Immature natural killer cell (primary cell): ENCODE results near the gene MAML3. TPM values are rescaled to one million over a fixed set of nuclear protein-coding genes. Genes with fewer than 3 reads are reported as not detected.

Source experiments
- DNase-seq, 3 donors: peaks; one replicate each; pipeline ENCODE4 v3.0.0; 2022; ENCODE audit warnings: mixed read lengths in 1 of 3
- H3K27ac Mint-ChIP-seq, 6 donors: one replicate each; pipeline ENCODE4 v1.8.0; 2020; ENCODE audit warnings: mixed read lengths in 6 of 6, mild to moderate bottlenecking in 5 of 6, inconsistent platforms in 4 of 6, moderate library complexity in 3 of 6
- H3K27me3 Mint-ChIP-seq, 3 donors: one replicate each; pipeline ENCODE4 v1.8.0; 2020 to 2021; ENCODE audit warnings: low read depth in 3 of 3, mild to moderate bottlenecking in 3 of 3, mixed read lengths in 3 of 3, moderate library complexity in 3 of 3, inconsistent platforms in 1 of 3
- H3K36me3 Mint-ChIP-seq, 3 donors: one replicate each; pipeline ENCODE4 v1.8.0; 2020; ENCODE audit warnings: mixed read lengths in 3 of 3, inconsistent platforms in 2 of 3, mild to moderate bottlenecking in 2 of 3
- H3K4me1 Mint-ChIP-seq, 2 donors: one replicate each; pipeline ENCODE4 v1.8.0; 2020; ENCODE audit warnings: inconsistent platforms in 2 of 2, mild to moderate bottlenecking in 2 of 2, mixed read lengths in 2 of 2, moderate library complexity in 1 of 2
- H3K4me3 Mint-ChIP-seq, 5 donors: one replicate each; pipeline ENCODE4 v1.8.0; 2020; ENCODE audit warnings: mild to moderate bottlenecking in 5 of 5, mixed read lengths in 5 of 5, inconsistent platforms in 3 of 5, moderate library complexity in 3 of 5
- H3K9me3 Mint-ChIP-seq, 6 donors: one replicate each; pipeline ENCODE4 v1.8.0; 2020; ENCODE audit warnings: mild to moderate bottlenecking in 6 of 6, mixed read lengths in 6 of 6, inconsistent platforms in 4 of 6, moderate library complexity in 3 of 6
- polyA plus RNA-seq, 3 donors: library from polyadenylated mRNA; unstranded; fragments of 300-500 nt; fragmentation: Illumina TruSeq; gene quantifications; one replicate each; pipeline ENCODE4 v1.2.3, GENCODE V29; 2021

The MAML3 gene
- polyA plus RNA-seq, 3 donors from 2014 or later = 0.41 to 1.2 TPM; not detected in 1

GRCh38 chr4:139833151-139833910, 320.7 kb downstream of the MAML3 start:
- H3K27me3 Mint-ChIP-seq = peaks cover 3 to 4% (median 3%) of the 10 kb centered on the region in 3 donors
- H3K4me3 Mint-ChIP-seq = no peak overlapping the region
- no peaks in the 10 kb centered on the region for H3K9me3 Mint-ChIP-seq
- peaks cover 3 to 6% of the 10 kb centered on the region in 2 donors for H3K4me1 Mint-ChIP-seq
- peaks cover 0 to 7% (median 0%) of the 10 kb centered on the region in 3 donors for H3K36me3 Mint-ChIP-seq
- no peak for DNase-seq
- H3K27ac Mint-ChIP-seq = no peak overlapping the region

DNA sequence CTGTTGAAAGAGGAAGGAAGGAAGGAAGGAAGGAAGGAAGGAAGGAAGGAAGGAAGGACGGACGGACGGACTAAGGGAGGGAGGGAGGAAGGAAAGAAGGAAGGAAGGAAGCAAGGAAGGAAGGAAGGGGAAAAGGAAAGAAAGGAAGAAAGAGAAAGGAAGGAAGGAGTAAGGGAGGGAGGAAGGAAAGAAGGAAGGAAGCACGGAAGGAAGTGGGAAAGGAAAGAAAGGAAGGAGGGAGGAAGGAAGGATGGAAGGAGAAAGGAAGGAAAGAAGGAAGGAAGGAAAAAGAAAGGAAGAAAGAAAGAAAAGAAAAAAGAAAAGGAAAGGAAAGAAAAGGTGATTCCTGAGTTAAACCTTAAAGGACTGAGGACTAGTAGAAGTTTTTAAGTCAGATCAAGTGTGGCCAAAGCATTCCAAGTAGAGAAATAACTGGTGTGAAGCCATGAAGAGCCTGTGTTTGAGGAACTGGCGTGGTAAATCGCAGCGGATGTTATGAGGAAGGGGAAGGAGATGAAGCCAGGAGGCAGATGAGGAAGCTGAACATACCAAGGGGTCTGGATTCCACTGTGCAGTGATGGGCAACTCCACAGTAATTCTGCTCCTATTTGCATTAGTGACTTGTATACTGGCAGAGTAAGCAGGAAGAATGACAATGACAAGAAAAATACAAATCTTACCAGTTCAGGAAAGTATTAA, 324.9 kb downstream of the MAML3 start:
- Mint-ChIP-seq H3K36me3 (peaks cover 0 to 4% (median 0%) of the 10 kb centered on the region in 3 donors), H3K27ac (no peak overlapping the region), H3K9me3 (no peaks in the 10 kb centered on the region), H3K4me3 (no peak overlapping the region), H3K4me1 (no peaks in the 10 kb centered on the region), H3K27me3 (peaks cover 2 to 3% (median 3%) of the 10 kb centered on the region in 3 donors)
- DNase-seq = no peak

DNA sequence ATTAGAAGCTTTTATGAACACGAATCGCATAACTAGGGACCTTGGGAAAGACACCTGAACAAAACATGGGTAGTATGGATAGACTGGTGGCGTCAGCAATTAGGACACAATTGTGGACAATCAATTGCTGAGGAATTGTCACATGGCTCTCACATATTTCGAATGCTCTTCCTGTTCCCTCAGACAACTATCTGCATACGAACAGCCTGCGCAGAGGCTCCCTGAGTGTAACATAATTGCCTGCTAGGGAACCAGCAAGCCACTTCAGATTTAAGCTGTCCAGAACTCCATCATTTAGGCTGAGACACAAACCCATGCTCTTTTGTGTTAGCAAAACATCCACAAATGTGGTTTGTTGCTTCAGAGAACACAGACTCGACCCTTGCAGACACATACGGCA, 327.6 kb downstream of the MAML3 start:
- peaks cover 0 to 3% (median 0%) of the 10 kb centered on the region in 3 donors for H3K36me3 Mint-ChIP-seq
- no peaks in the 10 kb centered on the region for H3K9me3 Mint-ChIP-seq
- no peak overlapping the region for H3K4me3 Mint-ChIP-seq
- H3K27ac Mint-ChIP-seq = peak overlapping the region in 1 of 6 donors; percentile 19
- H3K27me3 Mint-ChIP-seq = peaks cover 0 to 3% (median 0%) of the 10 kb centered on the region in 3 donors
- DNase-seq = no peak
- no peaks in the 10 kb centered on the region for H3K4me1 Mint-ChIP-seq

- H3K4me1 Mint-ChIP-seq = no peaks in the 10 kb centered on the region
- DNase-seq = no peak
- no peaks in the 10 kb centered on the region for H3K9me3 Mint-ChIP-seq
- H3K36me3 Mint-ChIP-seq = peaks cover 0 to 3% (median 0%) of the 10 kb centered on the region in 3 donors
- H3K27me3 Mint-ChIP-seq = peaks cover 0 to 3% (median 0%) of the 10 kb centered on the region in 3 donors
- no peak overlapping the region for H3K27ac Mint-ChIP-seq
- no peak overlapping the region for H3K4me3 Mint-ChIP-seq
These were observed 328.4 kb downstream of the MAML3 start for GRCh38 chr4:139825523-139826014.

DNA sequence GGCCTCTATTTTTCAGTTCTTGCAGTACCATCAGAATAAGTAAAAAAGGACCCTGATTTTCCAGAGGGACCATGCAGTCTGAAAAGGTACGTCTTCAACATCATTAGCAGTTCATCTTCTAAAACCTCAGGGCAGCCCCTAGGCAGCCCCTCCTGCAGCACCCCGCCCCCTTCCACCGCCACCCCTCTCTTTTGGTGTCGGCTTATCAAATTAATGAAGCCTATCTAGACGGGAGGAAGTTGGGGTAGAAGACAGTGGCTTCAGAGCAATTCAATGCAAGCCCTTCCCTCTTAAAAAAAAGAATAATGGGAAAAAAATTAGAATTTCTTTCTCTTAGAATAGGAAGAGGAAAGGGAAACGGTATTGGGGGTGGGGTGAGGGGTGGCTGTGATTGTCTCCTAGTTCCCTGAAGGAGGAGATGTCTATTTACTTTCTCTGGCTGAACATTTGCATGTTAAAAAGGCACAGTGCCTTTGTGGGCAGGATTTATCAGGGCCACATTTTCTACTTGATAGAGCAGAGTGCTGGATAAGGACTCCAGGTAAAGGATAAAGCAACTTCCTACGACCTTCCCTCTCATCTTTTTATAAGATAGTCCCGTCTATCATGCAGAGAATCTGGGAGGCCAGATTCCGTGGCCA, 329.0 kb downstream of the MAML3 start:
- Mint-ChIP-seq H3K27me3 (peaks cover 0 to 3% (median 0%) of the 10 kb centered on the region in 3 donors), H3K9me3 (no peaks in the 10 kb centered on the region), H3K27ac (no peak overlapping the region), H3K36me3 (peaks cover 0 to 3% (median 0%) of the 10 kb centered on the region in 3 donors), H3K4me1 (no peaks in the 10 kb centered on the region), H3K4me3 (no peak overlapping the region)
- DNase-seq = no peak

GRCh38 chr4:139823746-139824145, 330.2 kb downstream of the MAML3 start:
- Mint-ChIP-seq H3K9me3 (no peaks in the 10 kb centered on the region), H3K36me3 (peaks cover 0 to 3% (median 0%) of the 10 kb centered on the region in 3 donors), H3K27me3 (peaks cover 0 to 1% (median 0%) of the 10 kb centered on the region in 3 donors), H3K4me1 (no peaks in the 10 kb centered on the region), H3K27ac (no peak overlapping the region), H3K4me3 (no peak overlapping the region)
- DNase-seq = no peak

GRCh38 chr4:139823345-139823744, 330.6 kb downstream of the MAML3 start:
- no peak for DNase-seq
- Mint-ChIP-seq H3K27me3 (peaks cover 0 to 1% (median 0%) of the 10 kb centered on the region in 3 donors), H3K4me1 (no peaks in the 10 kb centered on the region), H3K27ac (no peak overlapping the region), H3K9me3 (no peaks in the 10 kb centered on the region), H3K4me3 (no peak overlapping the region), H3K36me3 (peaks cover 0 to 3% (median 0%) of the 10 kb centered on the region in 3 donors)

GRCh38 chr4:139822391-139822790, 331.6 kb downstream of the MAML3 start:
- Mint-ChIP-seq H3K27me3 (peaks cover 0 to 1% (median 0%) of the 10 kb centered on the region in 3 donors), H3K27ac (peak overlapping the region in 1 of 6 donors; percentile 35), H3K4me3 (no peak overlapping the region), H3K9me3 (peaks cover 0 to 2% (median 0%) of the 10 kb centered on the region in 6 donors), H3K36me3 (peaks cover 0 to 6% (median 0%) of the 10 kb centered on the region in 3 donors), H3K4me1 (peaks cover 0 to 5% of the 10 kb centered on the region in 2 donors)
- DNase-seq = no peak

GRCh38 chr4:139819082-139819481, 334.9 kb downstream of the MAML3 start:
- H3K9me3 Mint-ChIP-seq = peaks cover 0 to 3% (median 0%) of the 10 kb centered on the region in 6 donors
- H3K27ac Mint-ChIP-seq = peak overlapping the region in 1 of 6 donors; percentile 0
- peaks cover 0 to 6% (median 6%) of the 10 kb centered on the region in 3 donors for H3K27me3 Mint-ChIP-seq
- peaks cover 0 to 7% (median 0%) of the 10 kb centered on the region in 3 donors for H3K36me3 Mint-ChIP-seq
- H3K4me3 Mint-ChIP-seq = no peak overlapping the region
- H3K4me1 Mint-ChIP-seq = peaks cover 9 to 21% of the 10 kb centered on the region in 2 donors
- DNase-seq = no peak

GRCh38 chr4:139817657-139818452, 336.1 kb downstream of the MAML3 start:
- DNase-seq = no peak
- Mint-ChIP-seq H3K36me3 (peaks cover 0 to 7% (median 0%) of the 10 kb centered on the region in 3 donors), H3K4me1 (peaks cover 9 to 21% of the 10 kb centered on the region in 2 donors), H3K9me3 (peaks cover 0 to 3% (median 0%) of the 10 kb centered on the region in 6 donors), H3K27ac (peak overlapping the region in 1 of 6 donors; percentile 40), H3K27me3 (peaks cover 0 to 6% (median 6%) of the 10 kb centered on the region in 3 donors), H3K4me3 (peak overlapping the region in 1 of 5 donors; percentile 7)

DNA sequence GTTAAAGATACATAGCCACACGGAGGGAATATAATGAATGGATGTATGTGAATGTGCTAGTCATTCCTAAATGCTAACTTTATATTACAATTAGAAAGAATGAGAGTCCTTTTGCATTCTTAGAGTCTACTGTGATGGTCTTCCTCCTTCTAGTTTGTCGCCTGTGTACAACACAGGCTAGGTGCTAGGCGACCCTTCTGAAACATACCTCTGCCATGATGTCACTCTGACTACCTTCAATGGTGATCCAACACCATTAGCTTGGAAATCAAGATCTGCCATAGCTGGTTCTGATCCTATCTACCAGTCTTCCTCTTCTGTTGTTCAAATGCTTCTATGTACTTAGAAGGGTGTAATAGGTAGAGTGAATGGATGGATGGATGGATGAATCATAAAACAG, 337.1 kb downstream of the MAML3 start:
- H3K4me1 Mint-ChIP-seq = peaks cover 9 to 21% of the 10 kb centered on the region in 2 donors
- H3K27me3 Mint-ChIP-seq = peaks cover 0 to 6% (median 6%) of the 10 kb centered on the region in 3 donors
- peaks cover 0 to 5% (median 0%) of the 10 kb centered on the region in 3 donors for H3K36me3 Mint-ChIP-seq
- peak overlapping the region in 4 of 5 donors; percentile 3 to 79 (median 56) for H3K4me3 Mint-ChIP-seq
- H3K9me3 Mint-ChIP-seq = peaks cover 0 to 3% (median 0%) of the 10 kb centered on the region in 6 donors
- no peak overlapping the region for H3K27ac Mint-ChIP-seq
- DNase-seq = no peak

DNA sequence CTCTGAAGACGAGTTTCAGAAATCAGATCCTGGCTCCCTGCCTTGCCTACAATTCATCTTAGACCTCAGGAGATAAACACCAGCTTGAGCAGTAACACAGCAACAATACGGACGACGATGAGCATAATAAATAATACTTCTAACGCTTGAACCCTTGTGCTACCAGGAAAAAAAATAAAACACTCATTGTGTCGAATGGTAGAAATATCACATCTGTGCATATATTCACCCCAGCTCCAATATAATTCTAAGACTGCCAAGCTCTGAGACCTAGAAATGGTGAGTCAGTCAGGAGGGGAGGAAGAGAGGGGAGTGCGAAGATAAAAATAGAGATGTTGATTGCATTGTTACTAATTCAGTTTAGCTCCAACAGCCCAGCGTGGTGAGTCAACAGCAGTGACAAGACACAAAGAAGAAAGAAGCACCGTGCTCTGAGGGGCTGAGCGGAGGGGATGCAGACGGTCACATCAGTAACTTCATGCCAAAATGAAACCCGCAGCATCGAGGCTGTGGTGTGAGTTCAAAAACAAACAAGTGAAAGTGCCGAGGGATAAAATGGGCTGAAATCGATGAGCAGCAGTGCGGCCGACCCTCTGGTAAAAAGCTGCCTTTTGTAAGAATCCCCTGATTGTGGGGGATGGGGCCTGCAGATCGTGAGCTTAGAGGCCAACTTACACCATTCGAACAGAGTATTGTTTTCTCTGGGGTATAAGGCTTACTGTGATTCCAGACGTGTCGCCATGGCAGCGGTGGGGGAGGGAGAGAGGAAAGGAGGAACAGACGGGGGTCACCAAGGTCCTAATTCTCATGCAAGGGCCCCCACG, 338.0 kb downstream of the MAML3 start:
- Mint-ChIP-seq H3K9me3 (peaks cover 0 to 3% (median 0%) of the 10 kb centered on the region in 6 donors), H3K36me3 (peaks cover 0 to 8% (median 0%) of the 10 kb centered on the region in 3 donors), H3K27ac (peak overlapping the region in 3 of 6 donors; percentile 35 to 60 (median 48)), H3K4me3 (peak overlapping the region; percentile 76 to 84 (median 78)), H3K4me1 (peaks cover 9 to 22% of the 10 kb centered on the region in 2 donors), H3K27me3 (peaks cover 0 to 6% (median 6%) of the 10 kb centered on the region in 3 donors)
- DNase-seq = peak in 1 of 3 donors; percentile 17
